GM12864 (cell line): ENCODE measurements around the gene TSNAX.
"Not testable (repeated sequence)": the region's sequence is repeated elsewhere in the genome, so short reads cannot be mapped to it uniquely, and the experiment has no call there.

Experiments
- DNase-seq: peaks from one replicate; pipeline ENCODE4 v3.0.0-alpha.2; 2011; ENCODE audit warnings: low read depth
- H3K4me3 ChIP-seq: 2 replicates; pipeline ENCODE4 v1.5.1; 2011; ENCODE audit warnings: mild to moderate bottlenecking, low read depth, low read length, control low read depth
- CTCF ChIP-seq: IDR thresholded peaks from 2 replicates; pipeline ENCODE4 v1.5.1; 2011; ENCODE audit warnings: low read depth, mild to moderate bottlenecking, moderate library complexity, low read length, control low read depth, inconsistent platforms; ENCODE audit errors: missing control alignments

Gene TSNAX

GRCh38 chr1:231590453-231591198, 62.2 kb downstream of the TSNAX start:
- no peak for DNase-seq
- peak; percentile 78 for TF ChIP-seq CTCF
- no peak overlapping the region for H3K4me3 ChIP-seq

GRCh38 chr1:231591466-231591865, 63.0 kb downstream of the TSNAX start:
- TF ChIP-seq CTCF: no peak
- no peak for DNase-seq
- no peak overlapping the region for H3K4me3 ChIP-seq

- no peak for TF ChIP-seq CTCF
- DNase-seq: no peak
- no peak overlapping the region for H3K4me3 ChIP-seq
Measured at GRCh38 chr1:231592809-231593208, 64.3 kb downstream of the TSNAX start.

- not testable (repeated sequence) for DNase-seq, H3K4me3 ChIP-seq
Measured at GRCh38 chr1:231593264-231593663, 64.8 kb downstream of the TSNAX start.

GRCh38 chr1:231594123-231594522, 65.7 kb downstream of the TSNAX start:
- no peak for TF ChIP-seq CTCF
- DNase-seq: no peak
- H3K4me3 ChIP-seq: no peak overlapping the region

- no peak overlapping the region for H3K4me3 ChIP-seq
- TF ChIP-seq CTCF: no peak
- DNase-seq: no peak
Measured at GRCh38 chr1:231594749-231595148, 66.3 kb downstream of the TSNAX start.

GRCh38 chr1:231596337-231596791, 67.9 kb downstream of the TSNAX start:
- DNase-seq: no peak
- no peak for TF ChIP-seq CTCF
- H3K4me3 ChIP-seq: no peak overlapping the region
